Kidney tubule cell (primary cell): ENCODE measurements around the gene EFCAB9.

ENCODE experiments used
- DNase-seq: peaks from one replicate; pipeline ENCODE4 v3.0.0-alpha.2; 2018; ENCODE audit warnings: low spot score

EFCAB9 gene

DNA sequence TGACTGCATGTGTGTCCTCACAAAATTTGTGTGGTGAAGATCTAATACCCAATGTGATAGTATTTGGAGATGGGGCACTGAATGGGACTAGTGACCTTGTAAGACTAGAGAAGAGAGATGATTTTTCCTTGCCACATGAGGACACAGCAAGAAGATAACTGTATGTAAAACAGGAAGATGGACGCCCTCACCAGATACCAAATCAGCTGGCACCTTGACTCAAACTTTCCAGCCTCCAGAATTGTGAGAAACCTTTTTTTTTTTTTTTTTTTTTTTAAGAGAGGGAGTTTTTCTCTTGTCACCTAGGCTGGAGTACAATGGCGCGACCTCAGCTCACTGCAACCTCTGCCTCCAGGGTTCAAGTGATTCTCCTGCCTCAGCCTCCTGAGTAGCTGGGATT is 49.3 kb downstream of the EFCAB9 start:
- DNase-seq: no peak

DNA sequence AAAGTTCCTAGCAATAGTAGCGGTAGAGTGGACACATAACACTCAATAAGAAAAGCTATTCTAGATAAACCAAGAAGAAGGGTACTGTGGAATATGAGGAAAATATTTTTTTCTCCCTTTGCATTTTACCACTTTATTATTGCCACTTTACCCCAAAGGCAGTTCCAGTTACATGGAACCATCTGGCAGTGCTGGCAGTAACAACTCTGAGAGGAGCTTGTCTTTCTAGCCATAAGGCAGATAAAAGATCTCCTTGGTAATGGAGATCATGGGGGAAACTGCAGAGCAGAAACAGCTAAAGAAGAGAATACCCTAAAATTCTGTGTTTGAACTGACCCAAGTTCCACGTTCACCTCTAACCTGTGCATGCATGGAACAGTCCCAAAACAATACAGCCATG is 51.1 kb downstream of the EFCAB9 start:
- no peak for DNase-seq

DNA sequence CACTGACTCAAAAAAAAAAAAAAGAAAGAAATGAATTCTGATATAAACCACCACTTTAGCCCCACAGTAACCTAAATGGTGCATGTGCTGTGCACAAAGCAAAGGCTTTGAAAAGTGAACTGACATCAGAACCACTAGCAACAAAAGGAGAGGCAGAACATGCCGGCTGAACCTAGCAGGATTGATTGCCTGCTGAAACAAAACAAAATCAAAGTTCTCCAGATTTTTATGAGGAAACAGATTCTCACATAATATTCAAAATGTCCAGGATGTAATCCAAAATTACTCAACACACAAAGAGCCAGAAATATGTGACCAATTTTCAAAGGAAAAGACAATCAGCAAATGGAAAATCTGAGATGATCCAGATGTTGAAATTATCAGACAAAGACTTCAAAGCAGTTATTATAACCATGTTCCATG is 51.7 kb downstream of the EFCAB9 start:
- no peak for DNase-seq

DNA sequence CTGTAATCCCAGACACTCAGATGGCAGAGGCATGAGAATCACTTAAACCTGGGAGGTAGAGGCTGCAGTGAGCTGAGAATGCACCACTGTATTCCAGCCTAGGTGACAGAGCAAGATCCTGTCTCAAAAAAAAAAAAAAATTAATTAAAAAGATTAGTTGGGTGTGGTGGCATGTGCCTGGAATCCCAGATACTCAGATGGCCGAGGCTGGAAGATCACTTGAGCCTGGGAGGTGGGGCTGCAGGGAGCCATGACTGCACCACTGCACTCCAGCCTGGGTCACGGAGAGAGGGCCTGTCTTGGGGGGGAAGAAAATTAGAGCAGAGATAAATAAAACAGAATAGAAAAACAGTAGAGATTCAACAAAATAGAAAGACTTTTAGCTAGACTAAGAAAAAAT is 54.7 kb downstream of the EFCAB9 start:
- DNase-seq: no peak

DNA sequence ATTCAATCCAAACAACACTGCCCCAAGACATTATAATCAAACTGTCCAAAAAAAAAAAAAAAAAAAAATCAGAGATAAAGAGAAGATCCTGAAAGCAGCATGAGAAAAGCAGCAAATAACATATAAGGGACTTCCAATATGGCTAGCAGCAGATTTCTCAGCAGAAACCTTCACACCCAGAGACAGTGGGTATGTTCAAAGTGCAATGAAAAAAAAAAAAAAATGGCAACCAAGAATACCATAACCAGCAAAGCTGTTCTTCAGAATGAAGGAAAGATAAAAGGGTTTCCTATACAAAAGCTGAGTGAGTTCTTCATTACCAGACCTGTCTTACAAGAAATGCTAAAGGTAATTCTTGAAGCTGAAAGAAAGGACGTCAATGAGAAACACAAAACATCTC is 57.4 kb downstream of the EFCAB9 start:
- no peak for DNase-seq

DNA sequence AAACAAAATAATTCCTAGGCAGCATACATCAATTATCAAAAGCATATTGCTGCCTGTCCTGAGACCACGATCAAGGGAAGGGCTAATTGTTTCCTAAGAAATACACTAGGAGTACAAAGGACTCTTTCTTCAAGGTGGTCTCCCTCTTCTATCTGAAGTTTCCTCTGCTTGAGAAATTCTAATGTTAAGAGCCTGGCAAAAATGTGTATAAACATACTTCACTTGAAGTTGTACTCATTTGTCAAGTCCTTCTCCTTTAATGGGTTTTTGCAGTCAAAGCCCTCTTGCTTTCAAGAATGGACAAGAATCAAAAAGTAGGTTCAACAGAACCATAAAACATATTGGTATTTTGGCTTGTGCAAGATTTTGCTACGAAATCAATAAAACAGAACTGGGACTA is 58.5 kb downstream of the EFCAB9 start:
- DNase-seq: no peak
